GM15510 (cell line): ENCODE data around the gene GREB1.

Experiments
- POLR2A ChIP-seq: IDR thresholded peaks from 3 replicates; pipeline ENCODE4 v1.6.1; 2011; ENCODE audit warnings: borderline replicate concordance; ENCODE audit not compliant: insufficient read length; ENCODE audit errors: extremely low read depth

The GREB1 gene

GRCh38 chr2:11634584-11634983, 100.7 kb downstream of the GREB1 start:
- no peak for TF ChIP-seq POLR2A

GRCh38 chr2:11635141-11635540, 101.3 kb downstream of the GREB1 start:
- TF ChIP-seq POLR2A, result no peak

GRCh38 chr2:11636593-11637295, 102.9 kb downstream of the GREB1 start:
- TF ChIP-seq POLR2A, result no peak

- TF ChIP-seq POLR2A, result no peak
Observed at GRCh38 chr2:11637546-11637945, 103.7 kb downstream of the GREB1 start.

GRCh38 chr2:11639503-11639902, 105.7 kb downstream of the GREB1 start:
- TF ChIP-seq POLR2A, result no peak

- no peak for TF ChIP-seq POLR2A
Observed at GRCh38 chr2:11640132-11640531, 106.3 kb downstream of the GREB1 start.

GRCh38 chr2:11642972-11643371, 109.1 kb downstream of the GREB1 start:
- no peak for TF ChIP-seq POLR2A

GRCh38 chr2:11644293-11644692, 110.4 kb downstream of the GREB1 start:
- no peak for TF ChIP-seq POLR2A

GRCh38 chr2:11646530-11646929, 112.7 kb downstream of the GREB1 start:
- TF ChIP-seq POLR2A, result no peak

GRCh38 chr2:11647834-11648600, 114.2 kb downstream of the GREB1 start:
- no peak for TF ChIP-seq POLR2A

GRCh38 chr2:11649093-11649492, 115.2 kb downstream of the GREB1 start:
- TF ChIP-seq POLR2A, result no peak

- no peak for TF ChIP-seq POLR2A
Observed at GRCh38 chr2:11651856-11652548, 118.2 kb downstream of the GREB1 start.

GRCh38 chr2:11652553-11652952, 118.7 kb downstream of the GREB1 start:
- no peak for TF ChIP-seq POLR2A

- no peak for TF ChIP-seq POLR2A
Observed at GRCh38 chr2:11655495-11655894, 121.7 kb downstream of the GREB1 start.

- TF ChIP-seq POLR2A, result no peak
Observed at GRCh38 chr2:11656252-11656651, 122.4 kb downstream of the GREB1 start.

GRCh38 chr2:11656671-11657101, 122.8 kb downstream of the GREB1 start:
- no peak for TF ChIP-seq POLR2A

GRCh38 chr2:11657195-11657594, 123.3 kb downstream of the GREB1 start:
- no peak for TF ChIP-seq POLR2A

- TF ChIP-seq POLR2A, result no peak
Observed at GRCh38 chr2:11657646-11658045, 123.8 kb downstream of the GREB1 start.
